ENCODE measurements around the gene ZFHX3. TPM values are rescaled to one million over a fixed set of nuclear protein-coding genes. Genes with fewer than 3 reads are reported as not detected.

The ZFHX3 gene
- total RNA-seq, 1 experiment from 2014 or later: 1.5 TPM

DNA sequence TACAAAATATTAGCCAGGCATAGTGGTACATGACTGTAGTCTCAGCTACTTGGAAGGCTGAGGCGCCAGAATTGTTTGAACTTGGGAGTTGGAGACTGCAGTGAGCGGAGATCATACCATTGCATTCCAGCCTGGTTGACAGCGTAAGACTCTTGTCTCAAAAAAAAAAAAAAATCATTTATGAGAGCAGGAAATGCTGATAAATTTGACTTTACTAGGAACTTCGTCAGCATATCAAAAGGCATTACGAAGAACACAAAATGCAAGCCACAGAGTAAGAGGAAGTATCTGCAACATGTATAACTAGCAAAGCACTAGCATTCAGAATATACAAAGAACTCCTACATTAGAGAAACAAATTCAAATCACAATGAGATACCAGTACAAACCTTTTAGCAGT is 279.3 kb downstream of the ZFHX3 start:
- Histone ChIP-seq H3K79me2 (ENCODE audit: insufficient read depth, low read length) (no peaks in the 10 kb centered on the region), H2BK15ac (ENCODE audit: low read depth, low read length) (no peak overlapping the region), H2AFZ (ENCODE audit: low read length) (no peak overlapping the region), H3K4me2 (ENCODE audit: insufficient read depth, insufficient read length, low read length) (no peak overlapping the region), H4K91ac (ENCODE audit: insufficient read length, low read depth, low read length) (no peak overlapping the region), H2BK12ac (ENCODE audit: insufficient read length, low read depth, low read length) (no peak overlapping the region), H3K27me3 (ENCODE audit: insufficient read depth, low read length) (no peaks in the 10 kb centered on the region), H2BK20ac (ENCODE audit: low read depth, low read length, poor library complexity, severe bottlenecking) (no peak overlapping the region), H2BK5ac (ENCODE audit: insufficient read length, low read length) (no peak overlapping the region), H2AK5ac (ENCODE audit: insufficient read length, low read length) (no peak overlapping the region), H4K8ac (replicated peaks; ENCODE audit: insufficient read length, low read depth, low read length) (no peak overlapping the region), H3K23ac (ENCODE audit: insufficient read length, low read depth, low read length) (no peak overlapping the region), H3K14ac (ENCODE audit: insufficient read depth, low read length) (no peak overlapping the region), H3K23me2 (ENCODE audit: insufficient read length, low read depth, low read length, poor library complexity, severe bottlenecking) (no peaks in the 10 kb centered on the region), H3K27ac (ENCODE audit: insufficient read length, low read depth, low read length) (no peak overlapping the region), H4K5ac (ENCODE audit: insufficient read length, low read depth, low read length) (no peak overlapping the region), H3K79me1 (ENCODE audit: insufficient read depth, low read depth, low read length, poor library complexity, severe bottlenecking) (no peaks in the 10 kb centered on the region), H3K9ac (ENCODE audit: extremely low read depth, insufficient read length, low read length) (no peak overlapping the region), H3K4me1 (ENCODE audit: insufficient read depth, low read length) (peaks cover 9% of the 10 kb centered on the region; the same call in 1 of the 2 replicates), H4K20me1 (ENCODE audit: control insufficient read depth, insufficient read depth, insufficient read length) (no peaks in the 10 kb centered on the region), H2BK120ac (ENCODE audit: low read depth, low read length, poor library complexity, severe bottlenecking) (no peak overlapping the region), H3T11ph (ENCODE audit: low read length) (no peak overlapping the region), H3K18ac (ENCODE audit: insufficient read length, low read depth, low read length) (no peak overlapping the region), H3K4ac (ENCODE audit: low read depth, low read length) (no peak overlapping the region), H3K56ac (ENCODE audit: insufficient read length, low read depth, low read length) (no peak overlapping the region), H3K9me3 (ENCODE audit: control insufficient read depth, low read depth, low read length) (no peaks in the 10 kb centered on the region)
- Mint-ChIP-seq H3K27ac (peak overlapping the region in 2 of 3 experiments; percentile 35 to 52; a peak in 2 of 7 replicates), H3K4me1 (peaks cover 25 to 26% of the 10 kb centered on the region in 2 experiments), H3K27me3 (ENCODE audit: low read depth) (no peaks in the 10 kb centered on the region; the same call in 1 of the 2 replicates), H3K9me3 (peaks cover 3% of the 10 kb centered on the region in 2 experiments; a peak in 3 of 5 replicates), H3K4me3 (no peak overlapping the region), H3K36me3 (ENCODE audit: insufficient read depth in 1 of 3, low read depth in 3 of 3) (peaks cover 3 to 11% (median 4%) of the 10 kb centered on the region in 3 experiments; a peak in 5 of 7 replicates)
- TF ChIP-seq, protein P1, sequence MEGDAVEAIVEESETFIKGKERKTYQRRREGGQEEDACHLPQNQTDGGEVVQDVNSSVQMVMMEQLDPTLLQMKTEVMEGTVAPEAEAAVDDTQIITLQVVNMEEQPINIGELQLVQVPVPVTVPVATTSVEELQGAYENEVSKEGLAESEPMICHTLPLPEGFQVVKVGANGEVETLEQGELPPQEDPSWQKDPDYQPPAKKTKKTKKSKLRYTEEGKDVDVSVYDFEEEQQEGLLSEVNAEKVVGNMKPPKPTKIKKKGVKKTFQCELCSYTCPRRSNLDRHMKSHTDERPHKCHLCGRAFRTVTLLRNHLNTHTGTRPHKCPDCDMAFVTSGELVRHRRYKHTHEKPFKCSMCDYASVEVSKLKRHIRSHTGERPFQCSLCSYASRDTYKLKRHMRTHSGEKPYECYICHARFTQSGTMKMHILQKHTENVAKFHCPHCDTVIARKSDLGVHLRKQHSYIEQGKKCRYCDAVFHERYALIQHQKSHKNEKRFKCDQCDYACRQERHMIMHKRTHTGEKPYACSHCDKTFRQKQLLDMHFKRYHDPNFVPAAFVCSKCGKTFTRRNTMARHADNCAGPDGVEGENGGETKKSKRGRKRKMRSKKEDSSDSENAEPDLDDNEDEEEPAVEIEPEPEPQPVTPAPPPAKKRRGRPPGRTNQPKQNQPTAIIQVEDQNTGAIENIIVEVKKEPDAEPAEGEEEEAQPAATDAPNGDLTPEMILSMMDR (conservative IDR thresholded peaks at IDR 0.05): no peak
- no peak for DNase-seq
- WGBS (ENCODE audit: extremely low coverage, insufficient read length, low lambda C conversion rate): no CpG with 5 or more reads among the region's 5 CpGs

All from H9 (cell line).